Gastroesophageal sphincter (tissue), 4 donors: ENCODE results near the gene PLK3. TPM values are rescaled to one million over a fixed set of nuclear protein-coding genes. Genes with fewer than 3 reads are reported as not detected.

Source experiments
- ATAC-seq: fragments of 150-250 bp; one replicate; pipeline ENCODE4 v1.9.1; 2016; ENCODE audit warnings: mild to moderate bottlenecking, moderate library complexity
- H3K27ac ChIP-seq, 4 donors: fragments of 200-600 bp; sonication (generic) in 3 of 4; 1 replicate in 3 of 4; 2 replicates in 1 of 4; pipeline ENCODE4 v1.5.1; 2016 to 2019
- H3K27me3 ChIP-seq: fragments of 200-600 bp; sonication (generic); one replicate; pipeline ENCODE4 v1.5.1; 2019
- H3K36me3 ChIP-seq, 2 donors: fragments of 200-600 bp; sonication (generic); one replicate each; pipeline ENCODE4 v1.5.1; 2019; ENCODE audit warnings: control low read depth in 1 of 2
- H3K4me1 ChIP-seq, 3 donors: fragments of 200-600 bp; sonication (generic); 1 replicate in 2 of 3; 2 replicates in 1 of 3; pipeline ENCODE4 v1.5.1; 2016 to 2019; ENCODE audit warnings: control low read depth in 2 of 3
- H3K4me3 ChIP-seq, 2 donors: fragments of 200-600 bp; sonication (generic); one replicate each; pipeline ENCODE4 v1.5.1; 2019; ENCODE audit warnings: mild to moderate bottlenecking in 1 of 2, moderate library complexity in 1 of 2
- H3K9me3 ChIP-seq, 3 donors: fragments of 200-600 bp; sonication (generic); one replicate each; pipeline ENCODE4 v1.5.1; 2017 to 2019; ENCODE audit warnings: control low read depth in 2 of 3
- CTCF ChIP-seq, 4 experiments: fragments of 200-600 bp in 2 of 4; fragments of 450-650 bp in 2 of 4; sonication (generic) in 1 of 4; IDR thresholded peaks; one replicate each; pipeline ENCODE4 v1.5.1; 2017 to 2019; ENCODE audit warnings: antibody characterized with exemption in 4 of 4, mild to moderate bottlenecking in 2 of 4, moderate library complexity in 2 of 4
- EP300 ChIP-seq: sonication (generic); formaldehyde crosslinking; IDR thresholded peaks from one replicate; pipeline ENCODE4 v1.6.1; 2017; ENCODE audit warnings: antibody characterized with exemption, mild to moderate bottlenecking
- POLR2A ChIP-seq, 2 donors: fragments of 450-650 bp; IDR thresholded peaks; one replicate each; pipeline ENCODE4 v1.6.1; 2017; ENCODE audit warnings: antibody characterized with exemption in 2 of 2, mild to moderate bottlenecking in 2 of 2, moderate library complexity in 1 of 2
- POLR2AphosphoS5 ChIP-seq: sonication (generic); formaldehyde crosslinking; IDR thresholded peaks from one replicate; pipeline ENCODE4 v1.6.1; 2017; ENCODE audit warnings: antibody characterized with exemption
- WGBS, 2 donors: methylation state at CpG; one replicate each; pipeline ENCODE4 v1.1.5; 2018; ENCODE audit warnings: low coverage in 1 of 2; 5-methylcytosine and 5-hydroxymethylcytosine counted together
- total RNA-seq, 4 donors: library from RNA; depleted of rRNA; stranded (reverse); fragments of >200 nt; gene quantifications; one replicate each; pipeline ENCODE4 v1.1.0, GENCODE V29; 2016

Gene PLK3
- total RNA-seq, 4 donors from 2014 or later: 9.4 to 31.2 (median 12.0) TPM

GRCh38 chr1:44777969-44778635 lies 22.1 kb upstream of the PLK3 start:
- no peak for ATAC-seq
- Histone ChIP-seq H3K36me3 (peaks cover 0 to 58% of the 10 kb centered on the region in 2 donors), H3K4me1 (peaks cover 0 to 35% (median 5%) of the 10 kb centered on the region in 3 donors), H3K27ac (no peak overlapping the region), H3K9me3 (no peaks in the 10 kb centered on the region), H3K4me3 (no peak overlapping the region), H3K27me3 (no peaks in the 10 kb centered on the region)
- WGBS, 2 donors: 56 to 74% methylated on average over 7 to 10 of the region's 13 CpGs
- no peak for TF ChIP-seq POLR2A (IDR thresholded peaks at IDR 0.05)
- no peak for TF ChIP-seq EP300
- no peak for TF ChIP-seq POLR2AphosphoS5
- no peak for TF ChIP-seq CTCF (IDR thresholded peaks at IDR 0.05)

- Histone ChIP-seq H3K4me3 (no peak overlapping the region), H3K9me3 (no peaks in the 10 kb centered on the region), H3K36me3 (peaks cover 0 to 58% of the 10 kb centered on the region in 2 donors), H3K4me1 (peaks cover 0 to 40% (median 10%) of the 10 kb centered on the region in 3 donors), H3K27me3 (no peaks in the 10 kb centered on the region), H3K27ac (no peak overlapping the region)
- TF ChIP-seq POLR2A (IDR thresholded peaks at IDR 0.05) (no peak), POLR2AphosphoS5 (no peak), EP300 (no peak), CTCF (IDR thresholded peaks at IDR 0.05) (no peak)
- WGBS, 2 donors: 90 to 91% methylated on average over 2 to 6 of the region's 6 CpGs
- no peak for ATAC-seq
These were observed 21.2 kb upstream of the PLK3 start for GRCh38 chr1:44778705-44779576.

GRCh38 chr1:44780583-44781121 lies 19.5 kb upstream of the PLK3 start:
- H3K4me3 ChIP-seq: no peak overlapping the region
- no peak overlapping the region for H3K27ac ChIP-seq
- no peak for TF ChIP-seq POLR2AphosphoS5
- peaks cover 0 to 50% (median 19%) of the 10 kb centered on the region in 3 donors for H3K4me1 ChIP-seq
- ATAC-seq: no peak
- H3K27me3 ChIP-seq: no peaks in the 10 kb centered on the region
- H3K9me3 ChIP-seq: no peaks in the 10 kb centered on the region
- 82 to 95% methylated on average over 9 to 10 of the region's 14 CpGs for WGBS, 2 donors
- H3K36me3 ChIP-seq: peaks cover 0 to 58% of the 10 kb centered on the region in 2 donors

GRCh38 chr1:44783697-44784093 lies 16.5 kb upstream of the PLK3 start:
- Histone ChIP-seq H3K36me3 (peaks cover 0 to 33% of the 10 kb centered on the region in 2 donors), H3K4me3 (peak overlapping the region; percentile 37 to 63), H3K27me3 (no peaks in the 10 kb centered on the region), H3K27ac (peak overlapping the region in 2 of 4 donors; percentile 25 to 72), H3K9me3 (no peaks in the 10 kb centered on the region), H3K4me1 (peaks cover 0 to 36% (median 18%) of the 10 kb centered on the region in 3 donors)
- TF ChIP-seq POLR2AphosphoS5 (no peak), CTCF (IDR thresholded peaks at IDR 0.05) (no peak), EP300 (no peak), POLR2A (IDR thresholded peaks at IDR 0.05) (no peak)
- 25 to 28% methylated on average over 4 to 6 of the region's 8 CpGs for WGBS, 2 donors
- ATAC-seq: no peak
